IPS-15b (cell line): ENCODE data around the gene LHFPL2.

Experiments used
- H3K27me3 ChIP-seq: one replicate; pipeline ENCODE4 v1.6.1; 2013; ENCODE audit warnings: low read length; ENCODE audit not compliant: control insufficient read depth, insufficient read depth
- H3K36me3 ChIP-seq: one replicate; pipeline ENCODE4 v1.6.1; 2013; ENCODE audit warnings: low read length; ENCODE audit not compliant: control insufficient read depth, insufficient read depth
- H3K4me1 ChIP-seq: one replicate; pipeline ENCODE4 v1.6.1; 2013; ENCODE audit warnings: mild to moderate bottlenecking, low read length; ENCODE audit not compliant: control insufficient read depth, insufficient read depth
- H3K4me3 ChIP-seq: one replicate; pipeline ENCODE4 v1.5.1; 2013; ENCODE audit warnings: low read depth, low read length
- H3K9ac ChIP-seq: one replicate; pipeline ENCODE4 v1.6.1; 2013; ENCODE audit warnings: low read depth, mild to moderate bottlenecking, low read length
- H3K9me3 ChIP-seq: one replicate; pipeline ENCODE4 v1.6.1; 2013; ENCODE audit warnings: mild to moderate bottlenecking, low read length; ENCODE audit not compliant: control insufficient read depth, insufficient read depth

The LHFPL2 gene

GRCh38 chr5:78600687-78601414, 47.7 kb downstream of the LHFPL2 start:
- Histone ChIP-seq H3K36me3 (no peaks in the 10 kb centered on the region), H3K4me3 (no peak overlapping the region), H3K9me3 (no peaks in the 10 kb centered on the region), H3K27me3 (no peaks in the 10 kb centered on the region), H3K4me1 (peaks cover 6% of the 10 kb centered on the region), H3K9ac (no peak overlapping the region)

- H3K9ac ChIP-seq = no peak overlapping the region
- H3K36me3 ChIP-seq = no peaks in the 10 kb centered on the region
- H3K27me3 ChIP-seq = no peaks in the 10 kb centered on the region
- no peaks in the 10 kb centered on the region for H3K9me3 ChIP-seq
- peaks cover 6% of the 10 kb centered on the region for H3K4me1 ChIP-seq
- no peak overlapping the region for H3K4me3 ChIP-seq
Measured at GRCh38 chr5:78598973-78599372, 49.6 kb downstream of the LHFPL2 start.

DNA sequence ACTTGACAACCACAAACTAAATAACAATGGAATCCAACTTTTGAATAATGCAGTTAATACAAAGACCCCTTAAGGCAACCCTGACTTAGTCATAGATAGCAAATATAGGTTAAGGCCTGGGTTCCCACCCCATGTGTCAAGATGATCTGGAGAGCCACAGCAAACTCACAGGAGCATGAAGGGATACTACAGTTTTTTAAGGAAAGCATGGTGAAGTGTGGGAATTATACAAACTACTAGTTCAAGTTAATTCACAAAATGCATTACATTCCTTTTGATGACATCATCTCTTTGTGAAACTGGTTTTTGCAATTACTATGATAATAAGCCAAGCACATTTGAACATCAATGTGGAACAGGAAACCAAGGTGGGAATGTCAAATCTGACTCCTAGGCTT, 50.6 kb downstream of the LHFPL2 start:
- Histone ChIP-seq H3K27me3 (no peaks in the 10 kb centered on the region), H3K9me3 (no peaks in the 10 kb centered on the region), H3K9ac (no peak overlapping the region), H3K36me3 (no peaks in the 10 kb centered on the region), H3K4me3 (no peak overlapping the region), H3K4me1 (peaks cover 6% of the 10 kb centered on the region)

DNA sequence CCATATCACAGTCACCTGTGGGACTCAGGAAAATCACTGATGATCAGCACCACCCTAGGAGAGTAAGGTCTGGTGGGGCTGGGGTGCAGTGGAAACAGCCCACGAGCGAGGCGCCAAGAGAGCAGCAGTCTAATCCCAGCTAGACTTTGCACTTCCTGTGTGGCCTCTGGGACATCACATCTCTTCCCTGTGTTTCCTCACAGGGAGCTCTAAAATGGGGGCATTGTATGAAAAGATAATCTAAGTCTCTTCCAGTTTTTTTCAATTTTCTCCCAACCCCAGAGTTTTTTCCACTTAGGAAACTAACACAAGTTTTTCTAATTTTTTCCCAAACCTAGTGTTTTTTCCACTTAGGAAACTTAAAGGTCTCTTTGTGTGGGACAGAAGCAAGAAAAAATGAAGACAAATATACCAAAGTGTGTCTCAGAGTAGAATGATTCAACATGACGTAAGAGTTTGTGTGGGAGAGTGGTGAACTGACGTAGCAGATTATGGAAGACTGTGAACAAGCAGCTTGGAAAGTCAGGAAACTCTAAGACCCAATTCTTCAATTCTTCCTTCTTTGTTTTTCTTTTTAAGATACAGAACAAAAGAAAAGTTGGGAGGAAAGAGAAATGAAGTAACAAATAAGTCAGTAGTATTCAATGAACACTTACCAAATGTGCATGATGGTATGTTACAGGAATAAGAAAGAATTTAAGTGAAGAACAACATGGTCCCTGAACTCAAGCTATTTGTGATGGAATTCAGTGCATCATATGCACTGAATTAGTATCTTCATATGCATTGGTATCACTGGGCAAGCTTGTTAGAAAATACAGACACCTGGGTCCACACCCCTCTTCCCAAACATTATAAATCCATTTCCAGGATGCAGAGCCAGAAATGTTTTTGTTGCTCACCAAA, 51.3 kb downstream of the LHFPL2 start:
- Histone ChIP-seq H3K4me3 (no peak overlapping the region), H3K4me1 (peaks cover 6% of the 10 kb centered on the region), H3K9me3 (no peaks in the 10 kb centered on the region), H3K9ac (no peak overlapping the region), H3K27me3 (no peaks in the 10 kb centered on the region), H3K36me3 (no peaks in the 10 kb centered on the region)

DNA sequence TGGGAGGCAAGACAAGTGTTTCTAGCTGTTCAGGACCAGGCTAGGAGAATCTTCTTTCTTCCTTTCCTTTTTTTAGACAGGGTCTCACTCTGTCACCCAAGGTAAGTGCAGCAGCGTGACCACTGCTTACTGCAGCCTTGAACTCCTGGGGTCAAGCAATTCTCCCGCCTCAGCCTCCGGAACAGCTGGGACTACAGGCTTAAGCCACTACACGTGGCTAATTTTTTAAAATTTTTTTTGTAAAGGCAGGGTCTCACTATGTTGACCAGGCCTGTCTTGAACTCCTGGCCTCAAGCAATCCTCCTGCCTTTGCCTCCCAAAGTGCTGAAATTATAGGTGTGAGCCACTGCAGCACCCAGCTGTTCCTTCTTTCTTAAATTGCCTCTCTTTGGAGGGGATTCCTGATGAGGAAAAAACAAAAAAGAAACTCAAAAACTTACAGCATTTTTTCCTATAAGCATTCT, 53.1 kb downstream of the LHFPL2 start:
- Histone ChIP-seq H3K36me3 (no peaks in the 10 kb centered on the region), H3K9ac (no peak overlapping the region), H3K27me3 (no peaks in the 10 kb centered on the region), H3K4me3 (no peak overlapping the region), H3K9me3 (no peaks in the 10 kb centered on the region), H3K4me1 (peaks cover 12% of the 10 kb centered on the region)

- Histone ChIP-seq H3K27me3 (no peaks in the 10 kb centered on the region), H3K4me3 (no peak overlapping the region), H3K4me1 (peaks cover 12% of the 10 kb centered on the region), H3K9me3 (no peaks in the 10 kb centered on the region), H3K9ac (no peak overlapping the region), H3K36me3 (no peaks in the 10 kb centered on the region)
Measured at GRCh38 chr5:78594610-78595457, 53.7 kb downstream of the LHFPL2 start.

- Histone ChIP-seq H3K4me3 (no peak overlapping the region), H3K9ac (no peak overlapping the region), H3K9me3 (no peaks in the 10 kb centered on the region), H3K4me1 (peaks cover 12% of the 10 kb centered on the region), H3K36me3 (no peaks in the 10 kb centered on the region), H3K27me3 (no peaks in the 10 kb centered on the region)
Measured at GRCh38 chr5:78594021-78594420, 54.6 kb downstream of the LHFPL2 start.

DNA sequence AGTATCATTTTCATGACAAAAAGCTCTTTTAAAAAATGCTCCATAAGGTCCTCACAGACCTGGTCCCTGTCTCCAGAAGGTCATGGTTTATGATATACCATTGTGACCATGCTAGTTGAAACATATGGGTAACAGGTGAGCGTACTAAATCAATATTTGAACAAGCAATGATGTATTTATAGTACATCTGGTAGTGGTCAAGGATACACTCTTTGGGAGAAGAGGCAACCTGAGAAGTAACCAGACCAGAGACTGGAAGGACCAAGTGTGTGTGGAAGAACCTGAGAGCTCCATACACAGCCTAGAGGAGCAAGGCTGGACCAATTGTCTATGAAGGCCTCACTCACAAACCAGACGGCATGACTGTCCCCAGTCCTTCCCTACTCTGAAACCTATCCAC, 55.1 kb downstream of the LHFPL2 start:
- Histone ChIP-seq H3K27me3 (no peaks in the 10 kb centered on the region), H3K36me3 (no peaks in the 10 kb centered on the region), H3K9ac (no peak overlapping the region), H3K4me3 (no peak overlapping the region), H3K4me1 (peaks cover 11% of the 10 kb centered on the region), H3K9me3 (no peaks in the 10 kb centered on the region)

GRCh38 chr5:78592735-78593386, 55.7 kb downstream of the LHFPL2 start:
- no peak overlapping the region for H3K4me3 ChIP-seq

GRCh38 chr5:78591972-78592700, 56.4 kb downstream of the LHFPL2 start:
- no peaks in the 10 kb centered on the region for H3K9me3 ChIP-seq
- no peak overlapping the region for H3K9ac ChIP-seq
- no peak overlapping the region for H3K4me3 ChIP-seq
- peaks cover 6% of the 10 kb centered on the region for H3K4me1 ChIP-seq
- H3K27me3 ChIP-seq = no peaks in the 10 kb centered on the region
- H3K36me3 ChIP-seq = no peaks in the 10 kb centered on the region

More at GRCh38 chr5:78592735-78593386, 55.7 kb downstream of the LHFPL2 start:
- peaks cover 6% of the 10 kb centered on the region for H3K4me1 ChIP-seq
- no peaks in the 10 kb centered on the region for H3K9me3 ChIP-seq
- no peak overlapping the region for H3K9ac ChIP-seq
- no peaks in the 10 kb centered on the region for H3K36me3 ChIP-seq
- H3K27me3 ChIP-seq = no peaks in the 10 kb centered on the region
